Panc1 (cell line): Measurements from ENCODE around the gene ANGPTL1.

ENCODE experiments used
- POLR2AphosphoS5 ChIP-seq: IDR thresholded peaks from 2 replicates; pipeline ENCODE4 v1.6.1; 2012; ENCODE audit warnings: mild to moderate bottlenecking, low read depth, low read length, moderate library complexity
- TCF7L2 ChIP-seq: IDR thresholded peaks from 2 replicates; pipeline ENCODE4 v1.6.1; 2011; ENCODE audit warnings: mild to moderate bottlenecking, low read depth, low read length, inconsistent platforms
- TF ChIP-seq, protein P1 (sequence below): fragments of 450-650 bp; IDR thresholded peaks from 2 replicates; pipeline ENCODE4 v1.5.1; 2017; ENCODE audit warnings: mild to moderate bottlenecking
- TF ChIP-seq, protein P2 (sequence below), 2 experiments: IDR thresholded peaks; 2 replicates each; pipeline ENCODE4 v1.6.1; 2011 to 2012; ENCODE audit warnings: low read depth in 2 of 2, control low read depth in 1 of 2, low read length in 1 of 2, mild to moderate bottlenecking in 1 of 2, moderate library complexity in 1 of 2; ENCODE audit not compliant: insufficient read depth in 1 of 2

DNA sequence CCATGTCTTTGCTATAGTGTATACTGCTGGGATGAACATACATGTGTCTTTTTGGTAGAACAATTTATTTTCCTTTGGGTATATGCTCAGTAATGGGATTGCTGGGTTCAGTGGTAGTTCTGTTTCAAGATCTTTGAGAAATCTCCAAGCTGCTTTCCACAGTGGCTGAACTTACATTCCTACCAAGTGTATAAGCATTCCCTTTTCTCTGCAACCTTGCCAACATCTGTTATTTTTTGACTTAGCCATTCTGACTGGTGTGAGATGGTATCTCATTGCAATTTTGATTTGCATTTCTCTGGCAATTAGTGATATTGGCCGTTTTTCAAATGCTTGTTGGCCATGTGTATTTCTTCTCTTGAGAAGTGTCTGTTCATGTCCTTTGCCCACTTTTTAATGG, 37.5 kb upstream of the ANGPTL1 start:
- TF ChIP-seq, protein P1, sequence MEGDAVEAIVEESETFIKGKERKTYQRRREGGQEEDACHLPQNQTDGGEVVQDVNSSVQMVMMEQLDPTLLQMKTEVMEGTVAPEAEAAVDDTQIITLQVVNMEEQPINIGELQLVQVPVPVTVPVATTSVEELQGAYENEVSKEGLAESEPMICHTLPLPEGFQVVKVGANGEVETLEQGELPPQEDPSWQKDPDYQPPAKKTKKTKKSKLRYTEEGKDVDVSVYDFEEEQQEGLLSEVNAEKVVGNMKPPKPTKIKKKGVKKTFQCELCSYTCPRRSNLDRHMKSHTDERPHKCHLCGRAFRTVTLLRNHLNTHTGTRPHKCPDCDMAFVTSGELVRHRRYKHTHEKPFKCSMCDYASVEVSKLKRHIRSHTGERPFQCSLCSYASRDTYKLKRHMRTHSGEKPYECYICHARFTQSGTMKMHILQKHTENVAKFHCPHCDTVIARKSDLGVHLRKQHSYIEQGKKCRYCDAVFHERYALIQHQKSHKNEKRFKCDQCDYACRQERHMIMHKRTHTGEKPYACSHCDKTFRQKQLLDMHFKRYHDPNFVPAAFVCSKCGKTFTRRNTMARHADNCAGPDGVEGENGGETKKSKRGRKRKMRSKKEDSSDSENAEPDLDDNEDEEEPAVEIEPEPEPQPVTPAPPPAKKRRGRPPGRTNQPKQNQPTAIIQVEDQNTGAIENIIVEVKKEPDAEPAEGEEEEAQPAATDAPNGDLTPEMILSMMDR: no peak
- TF ChIP-seq, protein P2, sequence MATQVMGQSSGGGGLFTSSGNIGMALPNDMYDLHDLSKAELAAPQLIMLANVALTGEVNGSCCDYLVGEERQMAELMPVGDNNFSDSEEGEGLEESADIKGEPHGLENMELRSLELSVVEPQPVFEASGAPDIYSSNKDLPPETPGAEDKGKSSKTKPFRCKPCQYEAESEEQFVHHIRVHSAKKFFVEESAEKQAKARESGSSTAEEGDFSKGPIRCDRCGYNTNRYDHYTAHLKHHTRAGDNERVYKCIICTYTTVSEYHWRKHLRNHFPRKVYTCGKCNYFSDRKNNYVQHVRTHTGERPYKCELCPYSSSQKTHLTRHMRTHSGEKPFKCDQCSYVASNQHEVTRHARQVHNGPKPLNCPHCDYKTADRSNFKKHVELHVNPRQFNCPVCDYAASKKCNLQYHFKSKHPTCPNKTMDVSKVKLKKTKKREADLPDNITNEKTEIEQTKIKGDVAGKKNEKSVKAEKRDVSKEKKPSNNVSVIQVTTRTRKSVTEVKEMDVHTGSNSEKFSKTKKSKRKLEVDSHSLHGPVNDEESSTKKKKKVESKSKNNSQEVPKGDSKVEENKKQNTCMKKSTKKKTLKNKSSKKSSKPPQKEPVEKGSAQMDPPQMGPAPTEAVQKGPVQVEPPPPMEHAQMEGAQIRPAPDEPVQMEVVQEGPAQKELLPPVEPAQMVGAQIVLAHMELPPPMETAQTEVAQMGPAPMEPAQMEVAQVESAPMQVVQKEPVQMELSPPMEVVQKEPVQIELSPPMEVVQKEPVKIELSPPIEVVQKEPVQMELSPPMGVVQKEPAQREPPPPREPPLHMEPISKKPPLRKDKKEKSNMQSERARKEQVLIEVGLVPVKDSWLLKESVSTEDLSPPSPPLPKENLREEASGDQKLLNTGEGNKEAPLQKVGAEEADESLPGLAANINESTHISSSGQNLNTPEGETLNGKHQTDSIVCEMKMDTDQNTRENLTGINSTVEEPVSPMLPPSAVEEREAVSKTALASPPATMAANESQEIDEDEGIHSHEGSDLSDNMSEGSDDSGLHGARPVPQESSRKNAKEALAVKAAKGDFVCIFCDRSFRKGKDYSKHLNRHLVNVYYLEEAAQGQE (IDR thresholded peaks at IDR 0.05; ENCODE audit: insufficient read depth in 1 of 2, low read depth in 2 of 2, low read length in 1 of 2): no peak
- TF ChIP-seq TCF7L2 (no peak), POLR2AphosphoS5 (no peak)
